Measurements from ENCODE around the gene ARL11. TPM values are rescaled to one million over a fixed set of nuclear protein-coding genes. Genes with fewer than 3 reads are reported as not detected.

ARL11 gene
- total RNA-seq, 2 donors from 2014 or later = 0.24 to 0.49 TPM

- Mint-ChIP-seq H3K9me3 (no peaks in the 10 kb centered on the region), H3K4me1 (peaks cover 36% of the 10 kb centered on the region), H3K27ac (no peak overlapping the region), H3K36me3 (ENCODE audit: low read depth) (no peaks in the 10 kb centered on the region), H3K27me3 (ENCODE audit: insufficient read depth) (peaks cover 1% of the 10 kb centered on the region), H3K4me3 (no peak overlapping the region)
- DNase-seq = no peak
- H3K4me3 ChIP-seq (ENCODE audit: low read length) = no peak overlapping the region
- no peak overlapping the region for H3K9ac ChIP-seq (ENCODE audit: extremely low read depth, low read length, poor library complexity, severe bottlenecking)
- TF ChIP-seq, protein P1, sequence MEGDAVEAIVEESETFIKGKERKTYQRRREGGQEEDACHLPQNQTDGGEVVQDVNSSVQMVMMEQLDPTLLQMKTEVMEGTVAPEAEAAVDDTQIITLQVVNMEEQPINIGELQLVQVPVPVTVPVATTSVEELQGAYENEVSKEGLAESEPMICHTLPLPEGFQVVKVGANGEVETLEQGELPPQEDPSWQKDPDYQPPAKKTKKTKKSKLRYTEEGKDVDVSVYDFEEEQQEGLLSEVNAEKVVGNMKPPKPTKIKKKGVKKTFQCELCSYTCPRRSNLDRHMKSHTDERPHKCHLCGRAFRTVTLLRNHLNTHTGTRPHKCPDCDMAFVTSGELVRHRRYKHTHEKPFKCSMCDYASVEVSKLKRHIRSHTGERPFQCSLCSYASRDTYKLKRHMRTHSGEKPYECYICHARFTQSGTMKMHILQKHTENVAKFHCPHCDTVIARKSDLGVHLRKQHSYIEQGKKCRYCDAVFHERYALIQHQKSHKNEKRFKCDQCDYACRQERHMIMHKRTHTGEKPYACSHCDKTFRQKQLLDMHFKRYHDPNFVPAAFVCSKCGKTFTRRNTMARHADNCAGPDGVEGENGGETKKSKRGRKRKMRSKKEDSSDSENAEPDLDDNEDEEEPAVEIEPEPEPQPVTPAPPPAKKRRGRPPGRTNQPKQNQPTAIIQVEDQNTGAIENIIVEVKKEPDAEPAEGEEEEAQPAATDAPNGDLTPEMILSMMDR (conservative IDR thresholded peaks at IDR 0.05) = no peak
- H3K9me3 ChIP-seq (ENCODE audit: control insufficient read depth, low read length) = no peaks in the 10 kb centered on the region
- no peaks in the 10 kb centered on the region for H3K27me3 ChIP-seq (ENCODE audit: control insufficient read depth, insufficient read depth, low read length, poor library complexity, severe bottlenecking)
- no peak overlapping the region for H3K27ac ChIP-seq (ENCODE audit: low read depth, low read length)
- H3K4me1 ChIP-seq (ENCODE audit: control insufficient read depth, insufficient read depth, low read length) = peaks cover 12% of the 10 kb centered on the region
- no peaks in the 10 kb centered on the region for H3K36me3 ChIP-seq (ENCODE audit: control insufficient read depth, insufficient read depth, low read length)
- WGBS, 2 experiments (ENCODE audit: insufficient coverage in 1 of 2, insufficient read length in 1 of 2) = 91 to 100% methylated on average over 4 of the region's 5 CpGs
These were observed 3.8 kb downstream of the ARL11 start for GRCh38 chr13:49632156-49632555.

- Mint-ChIP-seq H3K4me3 (no peak overlapping the region), H3K27me3 (ENCODE audit: insufficient read depth) (peaks cover 1% of the 10 kb centered on the region), H3K27ac (no peak overlapping the region), H3K4me1 (peaks cover 32% of the 10 kb centered on the region), H3K9me3 (no peaks in the 10 kb centered on the region), H3K36me3 (ENCODE audit: low read depth) (no peaks in the 10 kb centered on the region)
- no peak overlapping the region for H3K4me3 ChIP-seq (ENCODE audit: low read length)
- peaks cover 12% of the 10 kb centered on the region for H3K4me1 ChIP-seq (ENCODE audit: control insufficient read depth, insufficient read depth, low read length)
- no peaks in the 10 kb centered on the region for H3K27me3 ChIP-seq (ENCODE audit: control insufficient read depth, insufficient read depth, low read length, poor library complexity, severe bottlenecking)
- TF ChIP-seq, protein P1 (conservative IDR thresholded peaks at IDR 0.05) = no peak
- no peak overlapping the region for H3K27ac ChIP-seq (ENCODE audit: low read depth, low read length)
- 96 to 97% methylated on average over 4 of the region's 4 CpGs for WGBS, 2 experiments (ENCODE audit: insufficient coverage in 1 of 2, insufficient read length in 1 of 2)
- no peak overlapping the region for H3K9ac ChIP-seq (ENCODE audit: extremely low read depth, low read length, poor library complexity, severe bottlenecking)
- no peaks in the 10 kb centered on the region for H3K9me3 ChIP-seq (ENCODE audit: control insufficient read depth, low read length)
- DNase-seq = no peak
- H3K36me3 ChIP-seq (ENCODE audit: control insufficient read depth, insufficient read depth, low read length) = no peaks in the 10 kb centered on the region
These were observed 5.4 kb downstream of the ARL11 start for GRCh38 chr13:49633710-49634109.

- Mint-ChIP-seq H3K27me3 (ENCODE audit: insufficient read depth) (peaks cover 1% of the 10 kb centered on the region), H3K36me3 (ENCODE audit: low read depth) (no peaks in the 10 kb centered on the region), H3K4me3 (peak overlapping the region; percentile 46), H3K27ac (peak overlapping the region; percentile 48), H3K9me3 (no peaks in the 10 kb centered on the region), H3K4me1 (peaks cover 24% of the 10 kb centered on the region)
- Histone ChIP-seq H3K27me3 (ENCODE audit: control insufficient read depth, insufficient read depth, low read length, poor library complexity, severe bottlenecking) (no peaks in the 10 kb centered on the region), H3K9me3 (ENCODE audit: control insufficient read depth, low read length) (no peaks in the 10 kb centered on the region), H3K9ac (ENCODE audit: extremely low read depth, low read length, poor library complexity, severe bottlenecking) (no peak overlapping the region), H3K27ac (ENCODE audit: low read depth, low read length) (no peak overlapping the region), H3K4me1 (ENCODE audit: control insufficient read depth, insufficient read depth, low read length) (peaks cover 8% of the 10 kb centered on the region), H3K4me3 (ENCODE audit: low read length) (peak overlapping the region; percentile 67), H3K36me3 (ENCODE audit: control insufficient read depth, insufficient read depth, low read length) (no peaks in the 10 kb centered on the region)
- WGBS, 2 experiments (ENCODE audit: insufficient coverage in 1 of 2, insufficient read length in 1 of 2) = 39 to 59% methylated on average over 8 to 10 of the region's 10 CpGs
- TF ChIP-seq, protein P1 (conservative IDR thresholded peaks at IDR 0.05) = no peak
- peak; percentile 82 for DNase-seq
These were observed 7.5 kb downstream of the ARL11 start for GRCh38 chr13:49635599-49636433.
